Measurements from ENCODE around the gene TRIM24. TPM values are rescaled to one million over a fixed set of nuclear protein-coding genes. Genes with fewer than 3 reads are reported as not detected.
"Not testable (repeated sequence)": the region's sequence is repeated elsewhere in the genome, so short reads cannot be mapped to it uniquely, and the experiment has no call there.

Gene TRIM24
- total and polyA plus RNA-seq, 2 experiments from 2014 or later, result 47.8 to 63.1 TPM

DNA sequence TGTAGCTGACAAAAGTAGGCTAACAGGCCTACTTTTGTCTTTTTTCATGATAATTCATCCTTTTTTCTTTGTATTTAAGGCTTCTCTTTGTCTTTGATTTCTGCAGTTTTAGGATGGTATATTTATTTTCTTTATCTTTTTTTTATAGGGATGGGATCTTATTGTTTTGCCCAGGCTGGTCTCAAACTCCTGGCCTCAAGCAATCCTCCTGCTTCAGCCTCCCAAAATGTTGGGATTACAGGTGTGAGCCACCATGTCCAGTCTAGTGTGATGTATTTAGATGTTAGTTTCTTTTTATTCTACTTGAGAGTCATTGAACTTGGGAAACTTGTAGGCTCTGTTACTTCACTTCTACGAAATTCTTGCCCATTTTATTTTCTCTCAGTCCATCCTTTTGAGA is 35.4 kb downstream of the TRIM24 start:
- Histone ChIP-seq H3K36me3 (replicated peaks; ENCODE audit: insufficient read depth, low read depth) (no peaks in the 10 kb centered on the region), H2AFZ (no peak overlapping the region), H4K20me1 (ENCODE audit: insufficient read depth, poor library complexity, severe bottlenecking) (peaks cover 81% of the 10 kb centered on the region), H3K9me2 (replicated peaks; ENCODE audit: insufficient read depth) (no peaks in the 10 kb centered on the region), H3K4me3 (no peak overlapping the region), H3K27ac (no peak overlapping the region), H3K79me2 (peaks cover 100% of the 10 kb centered on the region), H3K27me3 (no peaks in the 10 kb centered on the region), H3K4me1 (ENCODE audit: insufficient read depth) (peaks cover 9% of the 10 kb centered on the region), H3K4me2 (no peak overlapping the region), H3K9me3 (ENCODE audit: low read depth) (no peaks in the 10 kb centered on the region)
- TF ChIP-seq, protein P1, sequence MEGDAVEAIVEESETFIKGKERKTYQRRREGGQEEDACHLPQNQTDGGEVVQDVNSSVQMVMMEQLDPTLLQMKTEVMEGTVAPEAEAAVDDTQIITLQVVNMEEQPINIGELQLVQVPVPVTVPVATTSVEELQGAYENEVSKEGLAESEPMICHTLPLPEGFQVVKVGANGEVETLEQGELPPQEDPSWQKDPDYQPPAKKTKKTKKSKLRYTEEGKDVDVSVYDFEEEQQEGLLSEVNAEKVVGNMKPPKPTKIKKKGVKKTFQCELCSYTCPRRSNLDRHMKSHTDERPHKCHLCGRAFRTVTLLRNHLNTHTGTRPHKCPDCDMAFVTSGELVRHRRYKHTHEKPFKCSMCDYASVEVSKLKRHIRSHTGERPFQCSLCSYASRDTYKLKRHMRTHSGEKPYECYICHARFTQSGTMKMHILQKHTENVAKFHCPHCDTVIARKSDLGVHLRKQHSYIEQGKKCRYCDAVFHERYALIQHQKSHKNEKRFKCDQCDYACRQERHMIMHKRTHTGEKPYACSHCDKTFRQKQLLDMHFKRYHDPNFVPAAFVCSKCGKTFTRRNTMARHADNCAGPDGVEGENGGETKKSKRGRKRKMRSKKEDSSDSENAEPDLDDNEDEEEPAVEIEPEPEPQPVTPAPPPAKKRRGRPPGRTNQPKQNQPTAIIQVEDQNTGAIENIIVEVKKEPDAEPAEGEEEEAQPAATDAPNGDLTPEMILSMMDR (IDR thresholded peaks at IDR 0.05; ENCODE audit: poor library complexity), result no peak
- 97% methylated on average over 1 of the region's 1 CpG for WGBS (ENCODE audit: low lambda C conversion rate, missing lambda C conversion rate)
- DNase-seq (ENCODE audit: low spot score), result no peak

DNA sequence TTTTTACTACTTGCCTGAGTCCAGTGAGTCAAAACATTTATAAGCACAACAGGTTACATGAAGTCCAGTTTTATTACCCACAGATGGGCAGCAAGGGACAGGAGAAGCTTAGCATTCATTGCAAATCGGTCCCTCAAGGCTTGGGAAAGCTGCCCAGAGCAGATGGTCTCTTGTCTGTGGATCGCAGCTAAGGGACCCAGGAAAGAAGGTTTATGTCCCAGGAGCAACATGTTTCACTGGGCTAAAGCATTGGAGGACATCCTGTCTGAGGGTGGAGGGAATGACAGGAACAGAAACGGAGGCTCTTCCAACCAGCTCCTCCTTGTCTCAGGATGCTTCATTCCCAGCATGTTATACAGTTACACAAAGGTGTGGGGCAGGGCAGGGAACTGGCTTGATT is 39.3 kb downstream of the TRIM24 start:
- H3K27ac ChIP-seq, result no peak overlapping the region
- TF ChIP-seq EZH2phosphoT487 (IDR thresholded peaks at IDR 0.05; ENCODE audit: low read depth, severe bottlenecking, unreplicated experiment), result no peak
- TF ChIP-seq, protein P1 (IDR thresholded peaks at IDR 0.05; ENCODE audit: poor library complexity), result no peak
- TF ChIP-seq EZH2 (IDR thresholded peaks at IDR 0.05; ENCODE audit: borderline replicate concordance), result no peak
- peaks cover 100% of the 10 kb centered on the region for H3K79me2 ChIP-seq
- no peaks in the 10 kb centered on the region for H3K27me3 ChIP-seq
- WGBS (ENCODE audit: low lambda C conversion rate, missing lambda C conversion rate), result 89% methylated on average over 3 of the region's 3 CpGs
- no peaks in the 10 kb centered on the region for H3K4me1 ChIP-seq (ENCODE audit: insufficient read depth)
- H3K4me3 ChIP-seq, result no peak overlapping the region
- H2AFZ ChIP-seq, result no peak overlapping the region
- H3K9me2 ChIP-seq (replicated peaks; ENCODE audit: insufficient read depth), result no peaks in the 10 kb centered on the region
- no peaks in the 10 kb centered on the region for H3K9me3 ChIP-seq (ENCODE audit: low read depth)
- DNase-seq (ENCODE audit: low spot score), result no peak
- no peak overlapping the region for H3K4me2 ChIP-seq
- H4K20me1 ChIP-seq (ENCODE audit: insufficient read depth, poor library complexity, severe bottlenecking), result peaks cover 75% of the 10 kb centered on the region
- no peaks in the 10 kb centered on the region for H3K36me3 ChIP-seq (replicated peaks; ENCODE audit: insufficient read depth, low read depth)

DNA sequence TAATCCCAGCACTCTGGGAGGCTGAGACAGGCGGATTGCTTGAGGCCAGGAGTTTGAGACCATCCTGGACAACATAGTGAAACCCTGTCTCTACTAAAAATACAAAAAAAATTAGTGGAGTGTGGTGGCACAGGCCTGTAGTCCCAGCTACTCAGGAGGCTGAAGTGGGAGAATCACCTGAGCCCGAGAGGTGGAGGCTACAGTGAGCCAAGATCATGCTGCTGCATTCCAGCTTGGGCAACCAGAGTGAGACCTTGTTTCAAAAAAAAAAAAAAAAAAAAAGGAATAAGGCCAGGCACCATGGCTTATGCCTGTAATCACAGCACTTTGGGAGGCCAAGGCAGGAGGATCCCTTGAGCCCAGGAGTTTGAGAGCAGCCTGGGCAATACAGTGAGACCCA is 40.2 kb downstream of the TRIM24 start:
- H3K27ac ChIP-seq; H2AFZ ChIP-seq; H3K9me3 ChIP-seq (ENCODE audit: low read depth); H3K4me3 ChIP-seq; H3K4me2 ChIP-seq; H3K4me1 ChIP-seq (ENCODE audit: insufficient read depth); H3K27me3 ChIP-seq; H3K36me3 ChIP-seq (replicated peaks; ENCODE audit: insufficient read depth, low read depth); DNase-seq (ENCODE audit: low spot score); H3K9me2 ChIP-seq (replicated peaks; ENCODE audit: insufficient read depth): not testable (repeated sequence)
- peaks cover 66% of the 10 kb centered on the region for H4K20me1 ChIP-seq (ENCODE audit: insufficient read depth, poor library complexity, severe bottlenecking)
- 100% methylated on average over 2 of the region's 2 CpGs for WGBS (ENCODE audit: low lambda C conversion rate, missing lambda C conversion rate)
- H3K79me2 ChIP-seq, result peaks cover 100% of the 10 kb centered on the region

DNA sequence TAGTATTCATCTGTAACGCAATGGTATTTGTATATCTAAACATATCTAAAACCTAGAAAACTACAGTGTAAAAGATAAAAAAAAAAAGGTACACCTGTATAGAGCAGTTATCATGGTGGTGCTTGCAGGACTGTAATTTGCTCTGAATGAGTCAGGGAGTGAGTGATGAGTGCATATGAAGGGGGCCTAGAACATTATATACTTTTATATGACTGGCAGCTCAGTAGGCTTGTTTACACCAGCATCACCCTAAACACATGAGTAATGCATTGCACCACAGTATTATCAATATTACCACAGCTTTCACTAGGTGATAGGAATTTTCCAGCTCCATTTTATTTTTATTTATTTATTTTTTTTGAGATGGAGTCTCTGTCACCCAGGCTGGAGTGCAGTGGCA is 40.8 kb downstream of the TRIM24 start:
- peaks cover 60% of the 10 kb centered on the region for H4K20me1 ChIP-seq (ENCODE audit: insufficient read depth, poor library complexity, severe bottlenecking)
- TF ChIP-seq EZH2 (IDR thresholded peaks at IDR 0.05; ENCODE audit: borderline replicate concordance) (no peak), EZH2phosphoT487 (IDR thresholded peaks at IDR 0.05; ENCODE audit: low read depth, severe bottlenecking, unreplicated experiment) (no peak)
- TF ChIP-seq, protein P1 (IDR thresholded peaks at IDR 0.05; ENCODE audit: poor library complexity), result no peak
- H3K27me3 ChIP-seq, result no peaks in the 10 kb centered on the region
- H3K79me2 ChIP-seq, result peaks cover 100% of the 10 kb centered on the region
- DNase-seq (ENCODE audit: low spot score), result no peak
- H3K4me3 ChIP-seq, result no peak overlapping the region
- H3K9me3 ChIP-seq (ENCODE audit: low read depth), result no peaks in the 10 kb centered on the region
- no peaks in the 10 kb centered on the region for H3K9me2 ChIP-seq (replicated peaks; ENCODE audit: insufficient read depth)
- no peaks in the 10 kb centered on the region for H3K36me3 ChIP-seq (replicated peaks; ENCODE audit: insufficient read depth, low read depth)
- no peak overlapping the region for H3K27ac ChIP-seq
- no peak overlapping the region for H2AFZ ChIP-seq
- H3K4me1 ChIP-seq (ENCODE audit: insufficient read depth), result no peaks in the 10 kb centered on the region
- H3K4me2 ChIP-seq, result no peak overlapping the region
- 100% methylated on average over 1 of the region's 1 CpG for whole genome bisulfite sequencing (ENCODE audit: low lambda C conversion rate, missing lambda C conversion rate)

All from hepatocyte (in vitro differentiated cells).